Peyer's patch (tissue), 4 donors: ENCODE data around the gene SPEF1.

ENCODE experiments used
- POLR2A ChIP-seq, 2 donors: fragments of 450-650 bp; IDR thresholded peaks; one replicate each; pipeline ENCODE4 v1.5.1; 2017; ENCODE audit warnings: antibody characterized with exemption in 2 of 2, mild to moderate bottlenecking in 2 of 2, moderate library complexity in 2 of 2
- TF ChIP-seq, protein P1 (sequence below), 6 experiments: fragments of 450-650 bp in 4 of 6; fragments of 200-600 bp in 2 of 6; sonication (generic) in 1 of 6; IDR thresholded peaks; one replicate each; pipeline ENCODE4 v1.5.1; 2017 to 2019; ENCODE audit warnings: antibody characterized with exemption in 6 of 6, mild to moderate bottlenecking in 3 of 6, moderate library complexity in 1 of 6

DNA sequence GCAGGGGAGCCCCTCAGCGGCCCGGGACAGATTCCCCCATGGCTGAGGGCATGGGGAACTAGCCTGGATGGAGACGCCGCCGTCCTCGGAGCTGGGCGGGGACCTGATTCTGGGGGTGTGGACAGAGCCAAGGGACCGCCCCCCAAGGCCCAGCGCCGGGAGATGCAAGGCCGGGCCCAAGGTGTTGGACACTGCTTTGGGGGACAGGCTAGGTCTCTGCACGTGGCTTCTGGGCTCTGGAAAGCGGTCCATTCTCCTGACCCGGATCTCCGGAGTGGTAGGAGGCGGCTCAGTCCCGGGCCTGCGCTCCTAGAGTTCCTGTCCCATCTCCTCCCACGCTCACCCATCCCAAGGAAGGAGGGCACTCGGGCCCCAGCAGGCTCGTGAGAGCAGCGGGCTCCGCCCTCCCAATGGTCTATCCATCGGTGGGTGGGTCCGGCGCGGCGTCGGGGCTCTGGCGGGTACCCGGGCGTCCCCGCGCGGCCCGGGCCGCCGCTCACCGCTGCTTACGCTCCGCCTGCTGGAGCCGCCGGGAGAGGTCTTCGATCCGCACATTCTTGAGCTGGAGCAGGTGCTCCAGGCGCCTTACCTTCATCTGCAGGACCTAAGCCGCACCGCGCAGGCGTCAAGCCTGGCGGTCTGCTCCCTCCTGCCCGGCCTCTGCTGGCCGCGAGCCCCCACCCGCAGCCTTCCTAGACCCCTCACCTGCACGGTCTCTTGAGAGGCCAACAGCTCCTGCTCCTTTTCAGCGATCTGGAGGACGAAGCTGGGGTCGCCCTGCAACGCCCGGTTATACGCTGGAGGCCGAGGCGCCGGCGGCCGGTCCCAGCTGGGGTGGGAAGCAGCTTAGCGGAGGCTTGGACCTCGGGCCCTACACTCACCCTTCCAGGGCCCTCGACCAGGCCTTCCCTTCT is 3.3 kb downstream of the SPEF1 start:
- TF ChIP-seq, protein P1, sequence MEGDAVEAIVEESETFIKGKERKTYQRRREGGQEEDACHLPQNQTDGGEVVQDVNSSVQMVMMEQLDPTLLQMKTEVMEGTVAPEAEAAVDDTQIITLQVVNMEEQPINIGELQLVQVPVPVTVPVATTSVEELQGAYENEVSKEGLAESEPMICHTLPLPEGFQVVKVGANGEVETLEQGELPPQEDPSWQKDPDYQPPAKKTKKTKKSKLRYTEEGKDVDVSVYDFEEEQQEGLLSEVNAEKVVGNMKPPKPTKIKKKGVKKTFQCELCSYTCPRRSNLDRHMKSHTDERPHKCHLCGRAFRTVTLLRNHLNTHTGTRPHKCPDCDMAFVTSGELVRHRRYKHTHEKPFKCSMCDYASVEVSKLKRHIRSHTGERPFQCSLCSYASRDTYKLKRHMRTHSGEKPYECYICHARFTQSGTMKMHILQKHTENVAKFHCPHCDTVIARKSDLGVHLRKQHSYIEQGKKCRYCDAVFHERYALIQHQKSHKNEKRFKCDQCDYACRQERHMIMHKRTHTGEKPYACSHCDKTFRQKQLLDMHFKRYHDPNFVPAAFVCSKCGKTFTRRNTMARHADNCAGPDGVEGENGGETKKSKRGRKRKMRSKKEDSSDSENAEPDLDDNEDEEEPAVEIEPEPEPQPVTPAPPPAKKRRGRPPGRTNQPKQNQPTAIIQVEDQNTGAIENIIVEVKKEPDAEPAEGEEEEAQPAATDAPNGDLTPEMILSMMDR (IDR thresholded peaks at IDR 0.05), result peak in 2 of 6 experiments; percentile 2 to 8
- no peak for TF ChIP-seq POLR2A (IDR thresholded peaks at IDR 0.05)
